NT2/D1 (cell line): Measurements from ENCODE around the gene TBL1XR1.
"Not testable (repeated sequence)": the region's sequence is repeated elsewhere in the genome, so short reads cannot be mapped to it uniquely, and the experiment has no call there.

Experiments used
- DNase-seq: peaks from one replicate; pipeline ENCODE4 v3.0.0-alpha.2; 2011; ENCODE audit warnings: low read depth, low spot score
- H3K27me3 ChIP-seq: 2 replicates; pipeline ENCODE4 v1.6.0; 2011; ENCODE audit warnings: mild to moderate bottlenecking; ENCODE audit not compliant: insufficient read length, insufficient read depth
- H3K36me3 ChIP-seq: 2 replicates; pipeline ENCODE4 v1.6.1; 2011; ENCODE audit warnings: mild to moderate bottlenecking, low read length, mixed read lengths; ENCODE audit not compliant: insufficient read depth, insufficient read length
- H3K4me1 ChIP-seq: 2 replicates; pipeline ENCODE4 v1.5.1; 2011; ENCODE audit not compliant: insufficient read depth, insufficient read length
- H3K4me3 ChIP-seq: 2 replicates; pipeline ENCODE4 v1.5.1; 2011; ENCODE audit warnings: low read depth; ENCODE audit not compliant: insufficient read length
- H3K9ac ChIP-seq: 2 replicates; pipeline ENCODE4 v1.6.0; 2011; ENCODE audit warnings: low read depth; ENCODE audit not compliant: insufficient read length
- H3K9me3 ChIP-seq: 2 replicates; pipeline ENCODE4 v1.5.1; 2011; ENCODE audit warnings: mild to moderate bottlenecking, low read length; ENCODE audit not compliant: insufficient read depth
- SUZ12 ChIP-seq: IDR thresholded peaks from 2 replicates; pipeline ENCODE4 v1.6.1; 2011; ENCODE audit not compliant: insufficient read length, insufficient read depth; ENCODE audit errors: extremely low read depth
- YY1 ChIP-seq: IDR thresholded peaks from 2 replicates; pipeline ENCODE4 v1.6.1; 2011; ENCODE audit not compliant: insufficient read length, insufficient read depth
- ZNF274 ChIP-seq: IDR thresholded peaks from 2 replicates; pipeline ENCODE4 v1.6.1; 2011; ENCODE audit warnings: mild to moderate bottlenecking, low read depth, low read length

The TBL1XR1 gene

GRCh38 chr3:177196456-177197040 lies 734 bp downstream of the TBL1XR1 start:
- H3K4me1 ChIP-seq = no peaks in the 10 kb centered on the region
- H3K9ac ChIP-seq = peak overlapping the region; percentile 91
- no peaks in the 10 kb centered on the region for H3K9me3 ChIP-seq
- no peaks in the 10 kb centered on the region for H3K27me3 ChIP-seq
- TF ChIP-seq YY1 = no peak
- TF ChIP-seq ZNF274 = no peak
- TF ChIP-seq SUZ12 = no peak
- no peak for DNase-seq
- H3K36me3 ChIP-seq = peaks cover 9% of the 10 kb centered on the region
- H3K4me3 ChIP-seq = peak overlapping the region; percentile 78

GRCh38 chr3:177196008-177196455 lies 1.2 kb downstream of the TBL1XR1 start:
- H3K9ac ChIP-seq = peak overlapping the region; percentile 91
- H3K4me3 ChIP-seq = peak overlapping the region; percentile 78
- H3K27me3 ChIP-seq = no peaks in the 10 kb centered on the region
- H3K4me1 ChIP-seq = no peaks in the 10 kb centered on the region
- DNase-seq = no peak
- H3K36me3 ChIP-seq = peaks cover 9% of the 10 kb centered on the region
- H3K9me3 ChIP-seq = no peaks in the 10 kb centered on the region
- no peak for TF ChIP-seq ZNF274

- no peak for DNase-seq
- TF ChIP-seq SUZ12 (no peak), YY1 (no peak), ZNF274 (no peak)
- Histone ChIP-seq H3K9ac (peak overlapping the region; percentile 91), H3K36me3 (peaks cover 9% of the 10 kb centered on the region), H3K9me3 (no peaks in the 10 kb centered on the region), H3K27me3 (no peaks in the 10 kb centered on the region), H3K4me1 (no peaks in the 10 kb centered on the region), H3K4me3 (peak overlapping the region; percentile 78)
These were observed 1.9 kb downstream of the TBL1XR1 start for GRCh38 chr3:177195242-177195991.

DNA sequence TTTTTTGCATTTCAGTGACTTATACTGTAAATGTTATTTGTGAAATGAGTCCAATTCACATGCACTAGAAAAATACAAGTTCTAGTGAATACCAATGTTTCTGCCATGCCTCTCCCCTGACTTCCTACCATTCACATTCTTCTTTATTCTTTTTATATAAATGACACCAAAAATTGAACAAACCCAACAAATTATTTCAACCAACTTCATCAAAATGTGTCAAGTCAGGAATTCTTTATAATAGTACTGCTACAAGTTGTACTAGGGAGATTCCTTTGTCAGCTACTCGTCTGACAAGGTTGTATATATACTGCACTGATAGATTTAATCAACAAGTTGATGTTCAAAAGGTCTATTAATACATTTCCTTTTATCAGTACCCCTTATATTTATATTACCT lies 3.0 kb downstream of the TBL1XR1 start:
- H3K4me1 ChIP-seq = no peaks in the 10 kb centered on the region
- H3K9me3 ChIP-seq = no peaks in the 10 kb centered on the region
- H3K27me3 ChIP-seq = no peaks in the 10 kb centered on the region
- peak overlapping the region; percentile 78 for H3K4me3 ChIP-seq
- no peak for DNase-seq
- H3K36me3 ChIP-seq = peaks cover 9% of the 10 kb centered on the region
- no peak for TF ChIP-seq ZNF274
- no peak for TF ChIP-seq SUZ12
- no peak for TF ChIP-seq YY1
- peak overlapping the region; percentile 91 for H3K9ac ChIP-seq

- no peaks in the 10 kb centered on the region for H3K9me3 ChIP-seq
- H3K9ac ChIP-seq = peak overlapping the region; percentile 91
- DNase-seq = no peak
- no peaks in the 10 kb centered on the region for H3K4me1 ChIP-seq
- peaks cover 9% of the 10 kb centered on the region for H3K36me3 ChIP-seq
- TF ChIP-seq SUZ12 (no peak), YY1 (no peak), ZNF274 (no peak)
- H3K4me3 ChIP-seq = peak overlapping the region; percentile 78
- H3K27me3 ChIP-seq = no peaks in the 10 kb centered on the region
These were observed 3.5 kb downstream of the TBL1XR1 start for GRCh38 chr3:177193688-177194268.

DNA sequence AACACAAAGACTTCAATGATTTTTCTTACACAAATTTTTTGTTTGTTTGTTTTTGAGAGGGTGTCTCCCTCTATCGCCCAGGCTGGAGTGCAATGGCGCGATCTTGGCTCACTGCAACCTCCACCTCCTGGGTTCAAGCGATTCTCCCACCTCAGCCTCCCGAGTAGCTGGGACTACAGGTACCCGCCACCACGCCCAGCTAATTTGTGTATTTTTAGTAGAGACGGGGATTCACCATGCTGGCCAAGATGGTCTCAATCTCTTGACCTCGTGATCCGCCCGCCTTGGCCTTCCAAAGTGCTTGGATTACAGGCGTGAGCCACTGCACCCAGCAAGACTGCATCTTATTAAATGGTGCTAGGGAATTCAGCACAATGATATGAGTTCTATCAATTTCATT lies 4.0 kb downstream of the TBL1XR1 start:
- H3K9me3 ChIP-seq, H3K4me3 ChIP-seq, H3K9ac ChIP-seq, H3K36me3 ChIP-seq, H3K27me3 ChIP-seq, DNase-seq, H3K4me1 ChIP-seq: not testable (repeated sequence)

- H3K4me1 ChIP-seq = no peaks in the 10 kb centered on the region
- peaks cover 12% of the 10 kb centered on the region for H3K36me3 ChIP-seq
- no peak overlapping the region for H3K9ac ChIP-seq
- TF ChIP-seq ZNF274 (no peak), YY1 (no peak), SUZ12 (no peak)
- H3K4me3 ChIP-seq = no peak overlapping the region
- no peaks in the 10 kb centered on the region for H3K27me3 ChIP-seq
- no peaks in the 10 kb centered on the region for H3K9me3 ChIP-seq
- DNase-seq = no peak
These were observed 6.3 kb downstream of the TBL1XR1 start for GRCh38 chr3:177190756-177191681.

- H3K4me3 ChIP-seq, H3K9me3 ChIP-seq, H3K4me1 ChIP-seq, DNase-seq, H3K9ac ChIP-seq, H3K27me3 ChIP-seq: not testable (repeated sequence)
- peaks cover 12% of the 10 kb centered on the region for H3K36me3 ChIP-seq
These were observed 7.1 kb downstream of the TBL1XR1 start for GRCh38 chr3:177190184-177190583.

GRCh38 chr3:177188325-177188724 lies 9.0 kb downstream of the TBL1XR1 start:
- H3K4me1 ChIP-seq, H3K36me3 ChIP-seq, H3K27me3 ChIP-seq: not testable (repeated sequence)

More at GRCh38 chr3:177188325-177188724, 9.0 kb downstream of the TBL1XR1 start:
- DNase-seq, H3K4me3 ChIP-seq, H3K9me3 ChIP-seq: not testable (repeated sequence)
- H3K9ac ChIP-seq = peak overlapping the region; percentile 37
